Activated B cell treated with CpG ODN at 0.5 μM for 24 hours (primary cell): Measurements from ENCODE around the gene ZNF675. TPM values are rescaled to one million over a fixed set of nuclear protein-coding genes. Genes with fewer than 3 reads are reported as not detected.
"Not testable (repeated sequence)": the region's sequence is repeated elsewhere in the genome, so short reads cannot be mapped to it uniquely, and the experiment has no call there.

Source experiments
- ATAC-seq: fragments of 200-7000 bp; cut with Tn5 transposase; one replicate; pipeline ENCODE4 v1.10.0; 2021; ENCODE audit warnings: low read depth, mild to moderate bottlenecking, moderate library complexity
- CTCF ChIA-PET: fragments of 350-600 bp; sonication (Branson Sonifier 250); formaldehyde crosslinking; loops from one replicate; lab custom pipeline; 2021; ENCODE audit warnings: antibody characterized with exemption; lab: Charles Lee
- POLR2A ChIA-PET: fragments of 350-600 bp; sonication (Branson Sonifier 250); formaldehyde crosslinking; loops from one replicate; lab custom pipeline; 2021; ENCODE audit warnings: antibody characterized with exemption; lab: Charles Lee
- DNase-seq: peaks from one replicate; pipeline ENCODE4 v3.0.0; 2022
- H3K27ac Mint-ChIP-seq: one replicate; pipeline ENCODE4 v1.8.0; 2020; ENCODE audit warnings: mixed read lengths
- H3K27me3 Mint-ChIP-seq: one replicate; pipeline ENCODE4 v1.8.0; 2021; ENCODE audit warnings: mixed read lengths
- H3K36me3 Mint-ChIP-seq: one replicate; pipeline ENCODE4 v1.8.0; 2021; ENCODE audit warnings: low read depth, mixed read lengths
- H3K4me1 Mint-ChIP-seq: one replicate; pipeline ENCODE4 v1.8.0; 2021; ENCODE audit warnings: mixed read lengths
- H3K4me3 Mint-ChIP-seq: one replicate; pipeline ENCODE4 v1.8.0; 2020; ENCODE audit warnings: mild to moderate bottlenecking, mixed read lengths
- H3K9me3 Mint-ChIP-seq: one replicate; pipeline ENCODE4 v1.8.0; 2020; ENCODE audit warnings: mixed read lengths
- intact Hi-C: fragments of 100-400 bp; cut with micrococcal nuclease; formaldehyde crosslinking; loops from one replicate; pipeline ENCODE4 v1.15.1; 2024
- total RNA-seq: library from RNA; stranded (reverse); gene quantifications from 2 replicates; pipeline ENCODE4 v1.2.3, GENCODE V29; 2022
- TF ChIP-seq, protein P1 (sequence below): fragments of 200-600 bp; IDR thresholded peaks from one replicate; pipeline ENCODE4 v1.8.0; 2022; ENCODE audit warnings: antibody characterized with exemption, mild to moderate bottlenecking

Gene ZNF675
- 27.9 and 34.2 TPM in 2 replicates for total RNA-seq

DNA sequence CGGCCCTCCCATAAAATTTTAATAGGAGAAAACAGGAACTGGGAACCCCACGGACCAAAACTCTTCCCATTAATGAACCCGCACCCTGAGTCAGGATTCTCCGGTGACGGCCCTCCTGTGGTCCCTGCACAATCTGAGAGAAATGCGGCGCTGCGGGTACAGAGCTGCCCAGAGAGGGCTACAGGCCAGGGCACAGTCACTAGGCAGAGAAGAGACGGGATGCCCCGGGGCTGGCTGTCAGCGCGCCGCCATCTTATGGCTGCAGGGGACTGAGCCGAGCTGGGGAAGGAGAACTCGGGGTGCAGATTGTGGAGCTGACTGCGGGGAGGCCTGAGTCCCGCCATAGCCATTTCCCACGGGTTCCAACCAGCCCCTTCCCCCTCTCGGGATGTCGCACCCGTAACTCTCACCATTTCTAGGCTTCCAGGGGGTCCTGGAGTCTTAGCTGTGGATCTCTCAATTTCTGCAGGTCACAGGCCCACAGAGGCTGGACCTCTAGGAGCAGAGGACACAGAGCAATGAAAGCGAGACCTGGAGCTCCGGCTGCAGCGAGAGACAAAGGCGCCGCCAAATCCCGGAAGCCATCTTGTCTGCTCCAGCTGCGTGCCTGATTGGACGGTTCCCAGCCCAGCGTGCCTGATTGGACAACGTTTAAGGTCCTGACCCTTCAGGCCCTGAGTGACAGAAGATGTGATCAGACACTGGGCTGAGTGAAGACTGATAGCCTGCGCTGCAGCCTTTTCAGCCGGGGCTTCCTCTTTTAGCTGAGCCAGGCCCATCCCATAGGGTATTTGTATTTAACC, at the start of gene ZNF675:
Gene ZNF675, minus strand, starts transcription at position 592 of the 803 bp plus-strand sequence. Its CDS starts 179 bp downstream, at position 413.
- ChIA-PET POLR2A (interaction anchor here (0.5 to 2.4 kb wide), 15 partner anchors 9 to 1634 kb away, joined by 3 to 25 read pairs (median 4); partner anchors contain the start of genes ZNF254, ZNF257, ZNF492 and ZNF681), CTCF (interaction anchor here (0.6 to 1.4 kb wide), 2 partner anchors 72 to 346 kb away, joined by 3 read pairs; partner anchors contain the start of gene ZNF681)
- Mint-ChIP-seq H3K27me3 (no peaks in the 10 kb centered on the region), H3K36me3 (peaks cover 24% of the 10 kb centered on the region), H3K4me1 (peaks cover 49% of the 10 kb centered on the region), H3K9me3 (no peaks in the 10 kb centered on the region), H3K4me3 (peak within 1 kb of the TSS; percentile 99), H3K27ac (peak within 1 kb of the TSS; percentile 98)
- peak; percentile 75 for DNase-seq
- ATAC-seq = peak; percentile 97
- intact Hi-C loops = loop anchor here (1.0 to 10.0 kb wide), 14 partner anchors 14 to 1922 kb away; partner anchors contain the start of genes ZNF100, ZNF254, ZNF257 and ZNF43
- TF ChIP-seq, protein P1, sequence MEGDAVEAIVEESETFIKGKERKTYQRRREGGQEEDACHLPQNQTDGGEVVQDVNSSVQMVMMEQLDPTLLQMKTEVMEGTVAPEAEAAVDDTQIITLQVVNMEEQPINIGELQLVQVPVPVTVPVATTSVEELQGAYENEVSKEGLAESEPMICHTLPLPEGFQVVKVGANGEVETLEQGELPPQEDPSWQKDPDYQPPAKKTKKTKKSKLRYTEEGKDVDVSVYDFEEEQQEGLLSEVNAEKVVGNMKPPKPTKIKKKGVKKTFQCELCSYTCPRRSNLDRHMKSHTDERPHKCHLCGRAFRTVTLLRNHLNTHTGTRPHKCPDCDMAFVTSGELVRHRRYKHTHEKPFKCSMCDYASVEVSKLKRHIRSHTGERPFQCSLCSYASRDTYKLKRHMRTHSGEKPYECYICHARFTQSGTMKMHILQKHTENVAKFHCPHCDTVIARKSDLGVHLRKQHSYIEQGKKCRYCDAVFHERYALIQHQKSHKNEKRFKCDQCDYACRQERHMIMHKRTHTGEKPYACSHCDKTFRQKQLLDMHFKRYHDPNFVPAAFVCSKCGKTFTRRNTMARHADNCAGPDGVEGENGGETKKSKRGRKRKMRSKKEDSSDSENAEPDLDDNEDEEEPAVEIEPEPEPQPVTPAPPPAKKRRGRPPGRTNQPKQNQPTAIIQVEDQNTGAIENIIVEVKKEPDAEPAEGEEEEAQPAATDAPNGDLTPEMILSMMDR = no peak

- H3K4me1 Mint-ChIP-seq, CTCF ChIA-PET, ATAC-seq, H3K4me3 Mint-ChIP-seq, intact Hi-C loops, POLR2A ChIA-PET, DNase-seq, H3K27ac Mint-ChIP-seq, H3K36me3 Mint-ChIP-seq, H3K27me3 Mint-ChIP-seq: not testable (repeated sequence)
- H3K9me3 Mint-ChIP-seq = peaks cover 17% of the 10 kb centered on the region
These were observed 43.9 kb upstream of the ZNF675 start for GRCh38 chr19:23730729-23731465.

GRCh38 chr19:23724161-23724560, 37.1 kb upstream of the ZNF675 start:
- POLR2A ChIA-PET, H3K9me3 Mint-ChIP-seq, H3K36me3 Mint-ChIP-seq, intact Hi-C loops, H3K27ac Mint-ChIP-seq, DNase-seq, CTCF ChIA-PET, H3K27me3 Mint-ChIP-seq, ATAC-seq: not testable (repeated sequence)
- Mint-ChIP-seq H3K4me1 (peaks cover 15% of the 10 kb centered on the region), H3K4me3 (peak overlapping the region; percentile 44)

- intact Hi-C loops = no loop called here
- CTCF ChIA-PET = no interaction called here
- TF ChIP-seq, protein P1 = no peak
- Mint-ChIP-seq H3K27me3 (peaks cover 10% of the 10 kb centered on the region), H3K36me3 (no peaks in the 10 kb centered on the region), H3K27ac (no peak overlapping the region), H3K9me3 (peaks cover 2% of the 10 kb centered on the region), H3K4me1 (peaks cover 13% of the 10 kb centered on the region), H3K4me3 (no peak overlapping the region)
- POLR2A ChIA-PET = no interaction called here
- no peak for DNase-seq
- no peak for ATAC-seq
These were observed 31.8 kb upstream of the ZNF675 start for GRCh38 chr19:23718802-23719201.

- CTCF ChIA-PET = no interaction called here
- DNase-seq (no peak), ATAC-seq (no peak)
- Mint-ChIP-seq H3K4me3 (no peak overlapping the region), H3K27me3 (peaks cover 10% of the 10 kb centered on the region), H3K36me3 (no peaks in the 10 kb centered on the region), H3K4me1 (peaks cover 8% of the 10 kb centered on the region), H3K9me3 (peaks cover 2% of the 10 kb centered on the region), H3K27ac (no peak overlapping the region)
- POLR2A ChIA-PET = no interaction called here
- TF ChIP-seq, protein P1 = no peak
- intact Hi-C loops = no loop called here
These were observed 29.8 kb upstream of the ZNF675 start for GRCh38 chr19:23716792-23717191.

- no peaks in the 10 kb centered on the region for H3K27me3 Mint-ChIP-seq
These were observed 22.3 kb upstream of the ZNF675 start for GRCh38 chr19:23709347-23709746.

More at GRCh38 chr19:23709347-23709746, 22.3 kb upstream of the ZNF675 start:
- Mint-ChIP-seq H3K9me3 (peaks cover 2% of the 10 kb centered on the region), H3K27ac (no peak overlapping the region), H3K4me1 (no peaks in the 10 kb centered on the region), H3K36me3 (no peaks in the 10 kb centered on the region), H3K4me3 (no peak overlapping the region)
- ATAC-seq (no peak), DNase-seq (no peak)
- intact Hi-C loops = no loop called here
- TF ChIP-seq, protein P1 = no peak
- POLR2A ChIA-PET = no interaction called here
- CTCF ChIA-PET = no interaction called here
